NCI-H510A treated with DMSO at 0.1 percent for 48 hours (cell line): ENCODE data around the gene DUSP7.
"Not testable (repeated sequence)": the region's sequence is repeated elsewhere in the genome, so short reads cannot be mapped to it uniquely, and the experiment has no call there.

ENCODE experiments used
- DNase-seq: peaks from one replicate; lab custom pipeline; 2025; lab: John Stamatoyannopoulos, UW

Gene DUSP7

DNA sequence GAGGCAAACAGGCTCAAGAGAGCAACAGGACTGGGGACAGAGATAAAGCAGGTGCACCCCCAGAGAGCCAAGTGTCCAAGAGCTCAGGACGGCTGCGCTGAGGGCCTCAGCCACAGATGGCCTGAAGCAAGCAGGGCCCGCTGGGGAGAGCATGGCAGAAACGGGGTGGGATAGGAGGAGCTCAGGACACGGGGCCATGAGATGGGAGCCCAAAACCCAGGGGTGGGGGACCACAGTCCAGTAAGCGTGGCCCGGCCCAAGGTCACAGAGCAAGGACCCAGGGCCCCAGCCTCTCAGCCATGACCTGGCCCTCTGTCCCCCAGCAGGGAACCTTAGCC, 9.5 kb downstream of the DUSP7 start:
- DNase-seq, result no peak

GRCh38 chr3:52046186-52046901, 10.0 kb downstream of the DUSP7 start:
- no peak for DNase-seq

- DNase-seq, result no peak
Measured at GRCh38 chr3:52044869-52045619, 11.3 kb downstream of the DUSP7 start.

DNA sequence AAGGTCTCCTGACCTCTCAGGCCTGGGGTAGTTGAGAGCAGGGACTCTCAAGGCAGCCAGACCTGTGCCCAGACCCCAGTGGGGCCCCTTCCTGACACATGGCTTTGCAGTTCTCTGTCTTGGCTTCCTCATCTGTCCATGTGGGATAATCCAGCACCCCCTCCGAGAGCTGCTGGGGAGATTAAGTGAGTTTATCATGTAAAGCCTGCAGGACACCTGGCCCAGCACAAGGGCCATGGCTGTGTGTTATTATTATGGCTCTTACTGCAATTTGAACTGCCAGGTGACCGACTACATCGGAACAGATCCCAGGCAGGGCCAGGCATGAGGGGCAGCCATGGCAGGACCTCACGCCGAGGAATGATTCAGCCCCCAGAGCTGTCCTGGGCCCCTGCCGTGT, 12.6 kb downstream of the DUSP7 start:
- no peak for DNase-seq

DNA sequence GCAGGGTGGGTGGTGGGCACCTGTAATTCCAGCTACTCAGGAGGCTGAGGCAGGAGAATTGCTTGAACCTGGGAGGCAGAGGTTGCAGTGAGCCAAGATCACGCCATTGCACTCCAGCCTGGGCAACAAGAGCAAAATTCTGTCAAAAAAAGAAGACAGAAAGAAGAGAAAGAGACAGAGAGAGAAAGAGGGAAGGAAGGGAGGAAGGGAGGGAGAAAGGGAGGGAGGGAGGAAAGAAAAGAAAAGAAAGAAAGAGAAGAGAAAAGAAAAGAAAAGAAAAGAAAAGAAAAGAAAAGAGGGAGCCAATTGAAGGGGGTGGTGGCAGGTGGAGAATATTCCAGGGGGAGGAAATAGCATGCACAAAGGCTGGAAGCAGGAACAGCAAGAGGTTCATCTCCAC, 13.3 kb downstream of the DUSP7 start:
- not testable (repeated sequence) for DNase-seq

- no peak for DNase-seq
Measured at GRCh38 chr3:52041118-52041731, 15.1 kb downstream of the DUSP7 start.

GRCh38 chr3:52040600-52040999, 15.8 kb downstream of the DUSP7 start:
- no peak for DNase-seq

GRCh38 chr3:52039846-52040245, 16.5 kb downstream of the DUSP7 start:
- no peak for DNase-seq

DNA sequence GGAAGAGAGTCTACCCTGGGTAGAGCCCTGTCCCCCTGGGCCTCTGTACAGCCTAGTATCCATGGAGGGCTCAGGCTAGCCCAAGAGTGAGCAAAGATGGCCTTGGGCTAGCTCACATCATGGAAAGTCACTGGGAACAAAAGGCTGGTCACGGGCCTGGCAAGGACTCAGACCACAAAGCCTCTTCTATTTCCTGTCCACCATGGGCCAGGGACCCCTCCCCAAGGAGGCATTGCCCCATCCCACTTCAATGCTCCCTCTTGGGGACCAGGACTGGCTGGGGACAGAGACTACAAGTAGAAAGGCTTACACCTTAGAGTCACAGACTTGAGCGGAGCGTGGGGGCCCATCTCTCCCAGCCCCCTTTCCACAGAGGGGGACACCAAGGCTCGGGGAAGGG, 16.9 kb downstream of the DUSP7 start:
- DNase-seq, result no peak

- no peak for DNase-seq
Measured at GRCh38 chr3:52038227-52038626, 18.1 kb downstream of the DUSP7 start.

DNA sequence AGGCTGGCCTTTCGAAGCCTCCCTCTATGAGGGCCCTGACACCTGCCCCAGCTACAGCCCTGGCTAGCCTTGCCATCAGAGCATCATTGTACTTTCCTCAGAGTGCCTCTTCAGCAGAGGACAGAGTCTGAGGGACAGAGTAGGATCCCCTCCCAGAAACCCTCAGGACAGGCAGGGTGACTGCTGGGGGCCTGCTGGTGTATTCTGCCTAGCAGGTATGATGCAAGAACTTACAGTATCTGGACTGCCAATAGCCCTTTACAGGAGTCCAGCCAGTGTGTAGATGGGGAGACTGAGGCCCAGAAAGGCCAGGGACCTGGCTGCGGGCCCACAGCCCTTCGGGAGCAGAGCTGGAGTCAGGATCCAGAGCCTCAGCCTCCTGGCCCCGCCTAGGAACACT, 19.1 kb downstream of the DUSP7 start:
- DNase-seq, result no peak

GRCh38 chr3:52036829-52037228, 19.5 kb downstream of the DUSP7 start:
- DNase-seq, result no peak

DNA sequence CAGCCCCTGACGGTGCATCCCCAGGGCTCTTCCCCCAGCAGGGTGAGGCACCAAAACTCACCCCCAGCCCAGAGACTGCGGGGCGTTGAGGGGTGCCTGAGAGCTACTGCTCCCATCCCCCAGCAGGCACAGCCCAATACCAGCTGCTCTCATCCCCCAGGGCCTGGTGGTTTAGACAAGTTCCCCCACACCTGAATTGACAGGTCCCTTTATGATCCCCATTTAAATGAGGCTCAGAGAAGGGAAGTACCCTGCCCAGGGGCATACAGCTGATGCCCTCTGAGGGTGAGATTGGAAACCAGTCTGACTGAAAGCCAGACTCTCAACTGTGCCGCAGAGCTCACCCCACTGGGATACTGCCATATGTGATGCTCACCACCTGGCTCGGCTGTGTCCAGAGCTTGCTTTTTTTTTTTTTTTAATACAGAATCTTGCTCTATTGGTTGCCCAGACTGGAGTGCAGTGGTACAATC, 20.1 kb downstream of the DUSP7 start:
- DNase-seq, result no peak

DNA sequence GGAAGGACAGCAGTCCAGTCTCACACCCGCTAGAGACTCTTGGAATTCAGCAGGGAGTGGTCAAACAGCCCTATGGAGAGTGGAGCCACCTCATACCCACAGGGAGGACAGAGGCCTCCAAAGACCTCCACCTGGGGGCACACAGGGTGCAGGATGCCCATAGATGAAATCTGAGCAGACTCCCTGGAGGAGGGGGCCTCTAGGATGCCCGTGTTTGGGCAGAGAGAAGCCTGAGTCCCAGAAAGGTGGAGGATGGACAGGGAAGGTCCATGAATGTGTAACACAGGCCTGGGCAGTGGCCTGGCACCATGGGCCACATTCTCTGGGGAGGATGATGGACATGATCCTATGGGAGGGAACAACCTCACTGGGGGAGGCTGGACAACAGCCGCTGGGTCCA, 21.7 kb downstream of the DUSP7 start:
- DNase-seq, result no peak

GRCh38 chr3:52034212-52034611, 22.2 kb downstream of the DUSP7 start:
- no peak for DNase-seq

DNA sequence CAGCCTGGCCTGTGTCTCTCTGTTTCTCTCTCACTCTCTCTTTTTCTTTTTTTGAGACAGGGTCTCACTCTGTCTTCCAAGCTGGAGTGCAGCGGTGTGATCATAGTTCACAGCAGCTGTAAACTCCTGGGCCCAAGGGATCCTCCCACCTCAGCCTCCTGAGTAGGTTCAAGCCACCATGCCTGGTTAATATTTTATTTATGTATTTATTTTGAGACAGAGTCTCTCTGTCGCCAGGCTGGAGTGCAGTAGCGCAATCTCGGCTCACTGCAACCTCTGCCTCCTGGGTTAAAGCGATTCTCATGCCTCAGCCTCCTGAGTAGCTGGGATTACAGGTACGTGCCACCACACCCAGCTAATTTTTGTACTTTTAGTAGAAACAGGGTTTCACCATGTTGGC, 22.6 kb downstream of the DUSP7 start:
- DNase-seq, result not testable (repeated sequence)

DNA sequence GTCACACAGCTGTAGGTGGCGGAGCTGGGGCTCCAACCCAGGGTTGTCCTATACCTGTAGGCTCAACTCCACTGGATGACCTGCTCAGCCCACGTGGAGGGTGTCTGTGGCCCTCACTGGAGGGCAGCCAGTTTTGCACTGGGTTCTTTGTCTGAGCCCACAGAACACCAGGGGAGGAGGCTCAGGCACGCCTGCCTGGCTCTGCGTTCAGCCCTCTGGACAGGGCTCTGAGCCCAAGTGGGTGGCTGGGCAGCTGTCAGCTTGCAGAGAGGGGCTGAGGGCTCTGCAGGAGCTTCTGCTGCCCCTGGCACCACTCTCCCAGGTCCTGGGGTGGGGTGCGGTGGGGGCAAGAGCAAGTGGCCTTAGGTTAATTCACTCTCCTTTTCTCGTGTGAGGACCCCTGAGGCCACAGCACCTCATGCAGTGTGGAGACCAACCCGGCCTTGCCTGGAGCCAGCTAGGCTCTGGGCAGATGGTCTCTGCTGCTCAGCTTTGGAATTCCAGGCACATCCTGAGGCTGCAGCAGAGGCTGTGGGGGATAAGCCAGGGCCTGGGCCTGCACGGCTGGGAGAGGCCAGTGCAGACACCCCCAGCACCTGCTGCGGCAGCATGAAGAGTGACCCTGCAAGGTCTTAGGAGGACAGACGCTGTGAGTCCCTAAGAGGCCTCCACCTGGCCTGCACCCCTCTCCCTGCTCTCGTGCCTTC, 23.5 kb downstream of the DUSP7 start:
- no peak for DNase-seq

DNA sequence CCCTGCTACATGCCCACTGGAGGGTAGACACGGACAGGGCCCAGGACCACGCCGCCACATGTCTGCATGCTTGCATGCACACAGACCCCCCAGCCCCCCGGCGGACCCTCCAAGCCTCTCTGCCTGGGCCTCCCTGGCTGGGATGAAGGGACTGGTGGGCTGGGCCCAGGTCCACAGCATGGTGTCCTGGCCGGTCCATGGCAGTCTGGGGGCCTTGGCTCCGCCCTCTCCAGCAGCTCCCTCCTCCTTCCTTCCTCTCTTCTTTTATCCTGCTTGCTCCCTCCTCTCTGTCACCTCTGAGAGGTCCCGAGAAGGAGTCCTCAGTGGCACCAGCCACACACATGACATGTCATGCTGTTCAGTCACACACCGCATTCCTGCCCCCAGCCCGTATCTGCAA, 24.5 kb downstream of the DUSP7 start:
- DNase-seq, result no peak

DNA sequence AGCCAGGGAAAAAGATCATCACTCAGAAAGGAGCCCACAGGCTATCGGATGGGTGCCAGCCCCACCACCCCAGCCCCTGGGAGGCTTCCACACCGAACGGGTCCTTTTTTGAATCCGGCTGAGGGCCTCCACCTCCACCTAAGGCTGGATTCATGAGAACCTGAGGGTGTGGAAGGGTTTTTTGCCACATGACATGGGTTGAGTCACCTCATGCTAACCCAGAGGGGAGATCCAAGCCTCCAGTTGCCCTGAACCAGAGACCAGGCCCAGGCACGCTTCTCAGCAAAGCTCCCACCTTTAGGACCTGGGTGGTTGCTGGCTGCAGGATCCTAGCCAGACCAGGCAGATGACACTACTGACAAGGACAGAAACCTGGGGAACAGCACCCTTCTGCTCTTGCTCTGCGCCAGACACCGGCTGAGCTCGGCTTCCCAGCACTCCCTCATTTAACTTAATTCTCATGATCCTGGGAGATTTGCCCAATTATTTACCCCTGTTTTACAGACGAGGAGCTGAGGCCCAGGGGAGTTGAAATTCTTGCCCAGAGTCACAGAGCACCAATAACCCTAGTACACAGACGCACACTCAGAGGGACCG, 25.6 kb downstream of the DUSP7 start:
- DNase-seq, result no peak

DNA sequence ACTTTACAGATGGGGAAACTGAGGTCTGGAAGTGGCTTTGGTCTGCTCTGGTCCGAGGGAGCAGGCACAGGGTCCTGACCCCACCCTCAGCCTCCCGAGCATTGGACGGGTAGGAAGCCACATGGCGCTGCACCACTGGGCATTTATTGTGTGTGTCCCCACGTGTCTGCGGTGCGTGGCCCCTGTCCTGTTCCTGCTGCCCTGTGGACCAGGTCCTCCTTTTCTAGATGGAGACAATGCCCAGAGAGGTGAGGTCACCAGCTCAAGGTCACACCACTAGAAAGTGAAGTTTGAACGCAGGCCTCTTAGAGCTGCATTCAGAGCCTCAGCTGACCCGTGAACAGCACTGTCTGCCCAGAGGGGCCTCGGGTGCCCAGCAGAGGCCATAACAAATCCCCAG, 26.8 kb downstream of the DUSP7 start:
- DNase-seq, result no peak

- DNase-seq, result no peak
Measured at GRCh38 chr3:52029053-52029452, 27.3 kb downstream of the DUSP7 start.

- no peak for DNase-seq
Measured at GRCh38 chr3:52028572-52028971, 27.8 kb downstream of the DUSP7 start.
